Frontal cortex (tissue), 4 donors: ENCODE measurements around the gene CNTNAP5. TPM values are rescaled to one million over a fixed set of nuclear protein-coding genes. Genes with fewer than 3 reads are reported as not detected.
"Not testable (repeated sequence)": the region's sequence is repeated elsewhere in the genome, so short reads cannot be mapped to it uniquely, and the experiment has no call there.

Source experiments
- DNase-seq, 2 donors: peaks; one replicate each; pipeline ENCODE4 v3.0.0; 2012; ENCODE audit warnings: low spot score in 2 of 2
- FAIRE-seq: peaks from 2 replicates; lab custom pipeline; 2012; peaks lifted over from hg19 to GRCh38; lab: Jason Lieb, UNC
- total RNA-seq: library from RNA; depleted of rRNA; stranded (reverse); fragments of >200 nt; gene quantifications from one replicate; pipeline ENCODE4 v1.2.3, GENCODE V29; 2014
- donor health status: control.
- donor health status: control.
- donor health status: control.

CNTNAP5 gene
- total RNA-seq, 1 donor from 2014 or later: 30.6 TPM

GRCh38 chr2:124380221-124380749 lies 355.2 kb downstream of the CNTNAP5 start:
- FAIRE-seq (no peak), DNase-seq (no peak)

GRCh38 chr2:124382067-124382618 lies 357.1 kb downstream of the CNTNAP5 start:
- DNase-seq: no peak
- no peak for FAIRE-seq

GRCh38 chr2:124395961-124396360 lies 370.9 kb downstream of the CNTNAP5 start:
- no peak for DNase-seq
- FAIRE-seq: no peak

GRCh38 chr2:124402274-124402673 lies 377.2 kb downstream of the CNTNAP5 start:
- FAIRE-seq (no peak), DNase-seq (no peak)

GRCh38 chr2:124407836-124408534 lies 382.9 kb downstream of the CNTNAP5 start:
- FAIRE-seq, DNase-seq: not testable (repeated sequence)

GRCh38 chr2:124424074-124424473 lies 399.0 kb downstream of the CNTNAP5 start:
- DNase-seq: no peak
- FAIRE-seq: no peak

GRCh38 chr2:124426122-124426521 lies 401.0 kb downstream of the CNTNAP5 start:
- no peak for DNase-seq
- no peak for FAIRE-seq

GRCh38 chr2:124426625-124427024 lies 401.5 kb downstream of the CNTNAP5 start:
- DNase-seq (no peak), FAIRE-seq (no peak)

GRCh38 chr2:124437811-124438210 lies 412.7 kb downstream of the CNTNAP5 start:
- FAIRE-seq (no peak), DNase-seq (no peak)

- DNase-seq: no peak
Observed at GRCh38 chr2:124450481-124450880, 425.4 kb downstream of the CNTNAP5 start.

GRCh38 chr2:124476291-124476690 lies 451.2 kb downstream of the CNTNAP5 start:
- DNase-seq (no peak), FAIRE-seq (no peak)

More at GRCh38 chr2:124450481-124450880, 425.4 kb downstream of the CNTNAP5 start:
- no peak for FAIRE-seq

GRCh38 chr2:124478761-124479160 lies 453.7 kb downstream of the CNTNAP5 start:
- no peak for FAIRE-seq
- DNase-seq: no peak

- DNase-seq (no peak), FAIRE-seq (no peak)
Observed at GRCh38 chr2:124480958-124481357, 455.9 kb downstream of the CNTNAP5 start.

- FAIRE-seq: no peak
- no peak for DNase-seq
Observed at GRCh38 chr2:124482044-124482443, 457.0 kb downstream of the CNTNAP5 start.

- no peak for DNase-seq
Observed at GRCh38 chr2:124482551-124482950, 457.5 kb downstream of the CNTNAP5 start.

GRCh38 chr2:124485659-124486058 lies 460.6 kb downstream of the CNTNAP5 start:
- DNase-seq: no peak
- FAIRE-seq: no peak

More at GRCh38 chr2:124482551-124482950, 457.5 kb downstream of the CNTNAP5 start:
- FAIRE-seq: no peak

GRCh38 chr2:124489686-124490085 lies 464.6 kb downstream of the CNTNAP5 start:
- no peak for DNase-seq
- no peak for FAIRE-seq

GRCh38 chr2:124501575-124502152 lies 476.6 kb downstream of the CNTNAP5 start:
- no peak for DNase-seq
- FAIRE-seq: no peak

GRCh38 chr2:124514236-124514635 lies 489.1 kb downstream of the CNTNAP5 start:
- DNase-seq (no peak), FAIRE-seq (no peak)

- FAIRE-seq (no peak), DNase-seq (no peak)
Observed at GRCh38 chr2:124520953-124521352, 495.9 kb downstream of the CNTNAP5 start.

GRCh38 chr2:124523096-124523495 lies 498.0 kb downstream of the CNTNAP5 start:
- FAIRE-seq: no peak

More at GRCh38 chr2:124523096-124523495, 498.0 kb downstream of the CNTNAP5 start:
- DNase-seq: no peak
